NCI-H82 treated with DMSO at 0.1 percent for 48 hours (cell line): ENCODE data around the gene ZNF853.
"Not testable (repeated sequence)": the region's sequence is repeated elsewhere in the genome, so short reads cannot be mapped to it uniquely, and the experiment has no call there.

Experiments used
- DNase-seq: peaks from one replicate; lab custom pipeline; 2025; ENCODE audit not compliant: unreplicated experiment; lab: John Stamatoyannopoulos, UW

Gene ZNF853

GRCh38 chr7:6651851-6652445, 36.5 kb downstream of the ZNF853 start:
- DNase-seq = no peak

- DNase-seq = no peak
These were observed 37.1 kb downstream of the ZNF853 start for GRCh38 chr7:6652446-6653011.

GRCh38 chr7:6653071-6654003, 37.9 kb downstream of the ZNF853 start:
- DNase-seq = no peak

- DNase-seq = no peak
These were observed 38.9 kb downstream of the ZNF853 start for GRCh38 chr7:6654113-6654841.

- no peak for DNase-seq
These were observed 39.6 kb downstream of the ZNF853 start for GRCh38 chr7:6654842-6655610.

GRCh38 chr7:6655636-6656385, 40.4 kb downstream of the ZNF853 start:
- no peak for DNase-seq

GRCh38 chr7:6656413-6656812, 41.0 kb downstream of the ZNF853 start:
- DNase-seq = no peak

GRCh38 chr7:6658618-6659345, 43.4 kb downstream of the ZNF853 start:
- DNase-seq = no peak

GRCh38 chr7:6670851-6671250, 55.4 kb downstream of the ZNF853 start:
- not testable (repeated sequence) for DNase-seq
